Stimulated activated CD8-positive, alpha-beta memory T cell treated with anti-CD3 and anti-CD28 coated beads, Interleukin-4, amount 100 ng/mL, for 4 hours (primary cell): ENCODE data around the gene HOXB2.

Experiments
- DNase-seq, 2 donors: peaks; one replicate each; pipeline ENCODE4 v3.0.0-alpha.2; 2020; ENCODE audit warnings: low read depth in 2 of 2, low spot score in 1 of 2

The HOXB2 gene

GRCh38 chr17:48565925-48566710, 21.2 kb upstream of the HOXB2 start:
- no peak for DNase-seq

GRCh38 chr17:48565022-48565554, 20.2 kb upstream of the HOXB2 start:
- no peak for DNase-seq

GRCh38 chr17:48564188-48565021, 19.5 kb upstream of the HOXB2 start:
- DNase-seq = no peak

- no peak for DNase-seq
These were observed 18.9 kb upstream of the HOXB2 start for GRCh38 chr17:48563867-48564187.

GRCh38 chr17:48563385-48563838, 18.5 kb upstream of the HOXB2 start:
- no peak for DNase-seq

- DNase-seq = no peak
These were observed 18.0 kb upstream of the HOXB2 start for GRCh38 chr17:48562934-48563333.

- no peak for DNase-seq
These were observed 17.2 kb upstream of the HOXB2 start for GRCh38 chr17:48561884-48562810.

- DNase-seq = no peak
These were observed 15.2 kb upstream of the HOXB2 start for GRCh38 chr17:48559840-48560817.

GRCh38 chr17:48559122-48559839, 14.4 kb upstream of the HOXB2 start:
- DNase-seq = no peak

- no peak for DNase-seq
These were observed 13.9 kb upstream of the HOXB2 start for GRCh38 chr17:48558831-48559121.

GRCh38 chr17:48558057-48558830, 13.3 kb upstream of the HOXB2 start:
- DNase-seq = no peak

GRCh38 chr17:48556576-48557401, 11.9 kb upstream of the HOXB2 start:
- DNase-seq = no peak

GRCh38 chr17:48556229-48556575, 11.3 kb upstream of the HOXB2 start:
- DNase-seq = no peak

- DNase-seq = no peak
These were observed 10.6 kb upstream of the HOXB2 start for GRCh38 chr17:48555258-48556228.

- no peak for DNase-seq
These were observed 9.7 kb upstream of the HOXB2 start for GRCh38 chr17:48554412-48555257.

GRCh38 chr17:48553826-48554225, 8.9 kb upstream of the HOXB2 start:
- no peak for DNase-seq
